Skin of body (tissue), 2 donors: ENCODE measurements around the gene TANGO6. TPM values are rescaled to one million over a fixed set of nuclear protein-coding genes. Genes with fewer than 3 reads are reported as not detected.

ENCODE experiments used
- small RNA-seq: library from RNA; depleted of rRNA; stranded (forward); fragments of <200 nt; gene quantifications from one replicate; pipeline ENCODE3, GENCODE V24; 2014; ENCODE audit warnings: low replicate concordance
- total RNA-seq: library from RNA; depleted of rRNA; stranded (reverse); fragments of >200 nt; gene quantifications from one replicate; pipeline ENCODE4 v1.2.3, GENCODE V29; 2014

The TANGO6 gene
- total RNA-seq, 1 donor from 2014 or later = 11.5 TPM

Small RNAs within 50 kb of the gene (small RNA-seq; reads per million reads assigned to genes)
- gene RF00019 (not detected), gene RF00066 (not detected), gene RNU6-898P (not detected)

Other genes starting within 250 kb of the TANGO6 start
- gene CDH3, start 198.2 kb upstream of the TANGO6 start, total RNA-seq = 41.4 TPM
- gene CDH1, start 106.2 kb upstream of the TANGO6 start, total RNA-seq = 83.0 TPM